IMR-90 (cell line): ENCODE results near the gene FAM83G. TPM values are rescaled to one million over a fixed set of nuclear protein-coding genes. Genes with fewer than 3 reads are reported as not detected.

Experiments used
- ATAC-seq: fragments of 200-7000 bp; cut with Tn5 transposase; 2 replicates; pipeline ENCODE4 v1.9.1; 2020; ENCODE audit warnings: low read depth, mild to moderate bottlenecking, moderate library complexity
- BruUV-seq: library from RNA; stranded (reverse); fragments of 400-500 nt; replicated peaks from 2 replicates; lab custom pipeline; 2021; lab: Mats Ljungman, UMichigan
- CTCF ChIA-PET: fragments of 300-600 bp; formaldehyde crosslinking; extraction: SDS; loops from one replicate; lab custom pipeline; 2021; ENCODE audit warnings: antibody characterized with exemption; lab: Yijun Ruan, JAX
- POLR2A ChIA-PET: fragments of 300-600 bp; sonication (Branson Sonifier 250); formaldehyde crosslinking; loops from one replicate; lab custom pipeline; 2022; ENCODE audit warnings: antibody characterized with exemption; ENCODE audit not compliant: unreplicated experiment; lab: Charles Lee
- DNase-seq: peaks from one replicate; pipeline ENCODE4 v3.0.0; 2013
- H2AFZ ChIP-seq: replicated peaks from 2 replicates; pipeline ENCODE3; 2013; ENCODE audit warnings: low read length, mild to moderate bottlenecking; ENCODE audit not compliant: poor library complexity
- H2AK5ac ChIP-seq: 2 replicates; pipeline ENCODE4 v1.6.1; 2013; ENCODE audit warnings: low read depth, low read length, inconsistent platforms
- H2AK9ac ChIP-seq: replicated peaks from 2 replicates; pipeline ENCODE3; 2013; ENCODE audit warnings: mild to moderate bottlenecking, low read depth, low read length, moderate library complexity; ENCODE audit not compliant: poor library complexity
- H2BK120ac ChIP-seq: 2 replicates; pipeline ENCODE4 v1.6.1; 2013; ENCODE audit warnings: low read depth, low read length, inconsistent platforms
- H2BK15ac ChIP-seq: 3 replicates; pipeline ENCODE4 v1.6.1; 2013; ENCODE audit warnings: low read depth, low read length, inconsistent platforms
- H2BK20ac ChIP-seq: 2 replicates; pipeline ENCODE4 v1.6.1; 2013; ENCODE audit warnings: low read depth, mild to moderate bottlenecking, inconsistent platforms, low read length, moderate library complexity
- H2BK5ac ChIP-seq: 2 replicates; pipeline ENCODE4 v1.6.1; 2013; ENCODE audit warnings: mild to moderate bottlenecking, low read depth, low read length, inconsistent platforms; ENCODE audit not compliant: poor library complexity, severe bottlenecking
- H3K14ac ChIP-seq: replicated peaks from 2 replicates; pipeline ENCODE4 v1.6.1; 2013; ENCODE audit warnings: low read depth, low read length, inconsistent platforms
- H3K18ac ChIP-seq: 2 replicates; pipeline ENCODE4 v1.6.1; 2013; ENCODE audit warnings: low read depth, low read length, control low read depth
- H3K23ac ChIP-seq: 2 replicates; pipeline ENCODE4 v1.6.1; 2013; ENCODE audit warnings: low read depth, low read length, inconsistent platforms
- H3K27ac ChIP-seq: 2 replicates; pipeline ENCODE4 v1.5.1; 2013; ENCODE audit warnings: mild to moderate bottlenecking, control low read depth, low read length; ENCODE audit not compliant: insufficient read depth
- H3K27me3 ChIP-seq: 2 replicates; pipeline ENCODE4 v1.6.1; 2013; ENCODE audit warnings: low read length; ENCODE audit not compliant: control insufficient read depth, insufficient read depth
- H3K36me3 ChIP-seq: 2 replicates; pipeline ENCODE4 v1.6.1; 2013; ENCODE audit warnings: low read length, mixed read lengths; ENCODE audit not compliant: control insufficient read depth, insufficient read depth
- H3K4ac ChIP-seq: 2 replicates; pipeline ENCODE4 v1.6.1; 2013; ENCODE audit warnings: low read depth, low read length, inconsistent platforms
- H3K4me1 ChIP-seq: 2 replicates; pipeline ENCODE4 v1.6.1; 2013; ENCODE audit warnings: low read length, mixed read lengths; ENCODE audit not compliant: control insufficient read depth, insufficient read depth
- H3K4me2 ChIP-seq: 2 replicates; pipeline ENCODE4 v1.6.1; 2013; ENCODE audit warnings: low read depth, mild to moderate bottlenecking, control low read depth, low read length, moderate library complexity
- H3K4me3 ChIP-seq: 2 replicates; pipeline ENCODE4 v1.5.1; 2013; ENCODE audit warnings: low read depth, mild to moderate bottlenecking, control low read depth, low read length, moderate library complexity; ENCODE audit not compliant: insufficient read depth
- H3K56ac ChIP-seq: 2 replicates; pipeline ENCODE4 v1.6.1; 2013; ENCODE audit warnings: low read length, inconsistent platforms; ENCODE audit not compliant: insufficient read depth; ENCODE audit errors: extremely low read depth
- H3K79me1 ChIP-seq, 2 experiments: 2 replicates each; pipeline ENCODE4 v1.6.1; 2013; ENCODE audit warnings: low read length in 2 of 2, inconsistent platforms in 1 of 2, low read depth in 1 of 2
- H3K9ac ChIP-seq: 2 replicates; pipeline ENCODE4 v1.6.1; 2013; ENCODE audit warnings: low read depth, low read length, control low read depth
- H3K9me1 ChIP-seq: 2 replicates; pipeline ENCODE4 v1.6.1; 2013; ENCODE audit warnings: low read length, inconsistent platforms; ENCODE audit not compliant: insufficient read depth
- H3K9me3 ChIP-seq: 2 replicates; pipeline ENCODE4 v1.6.1; 2013; ENCODE audit warnings: low read length; ENCODE audit not compliant: control insufficient read depth, insufficient read depth
- H4K20me1 ChIP-seq: 2 replicates; pipeline ENCODE4 v1.6.1; 2013; ENCODE audit warnings: low read length, inconsistent platforms; ENCODE audit not compliant: insufficient read depth
- H4K5ac ChIP-seq: 2 replicates; pipeline ENCODE4 v1.6.1; 2013; ENCODE audit warnings: mild to moderate bottlenecking, low read depth, low read length, control low read depth
- H4K8ac ChIP-seq, 2 experiments: 2 replicates each; pipeline ENCODE4 v1.6.1; 2013; ENCODE audit warnings: low read depth in 2 of 2, low read length in 2 of 2, control low read depth in 1 of 2, inconsistent platforms in 1 of 2
- H4K91ac ChIP-seq: 2 replicates; pipeline ENCODE4 v1.6.1; 2013; ENCODE audit warnings: low read depth, low read length, inconsistent platforms; ENCODE audit not compliant: insufficient read depth
- BHLHE40 ChIP-seq: fragments of 150-350 bp; IDR thresholded peaks from 2 replicates; pipeline ENCODE4 v1.6.1; 2016; ENCODE audit warnings: mild to moderate bottlenecking, low read depth, low read length
- CEBPB ChIP-seq: IDR thresholded peaks from 2 replicates; pipeline ENCODE4 v1.6.1; 2012; ENCODE audit warnings: low read depth, low read length, improper control_type of control experiment
- CHD1 ChIP-seq: IDR thresholded peaks from 2 replicates; pipeline ENCODE4 v1.6.1; 2012; ENCODE audit warnings: low read depth, low read length, improper control_type of control experiment
- FOS ChIP-seq: fragments of 150-350 bp; IDR thresholded peaks from 2 replicates; pipeline ENCODE4 v1.6.1; 2016; ENCODE audit warnings: low read depth, low read length
- MAFK ChIP-seq: IDR thresholded peaks from 2 replicates; pipeline ENCODE4 v1.6.1; 2012; ENCODE audit warnings: low read depth, low read length, improper control_type of control experiment
- MAZ ChIP-seq: IDR thresholded peaks from 2 replicates; pipeline ENCODE4 v1.6.1; 2012; ENCODE audit warnings: low read depth, mild to moderate bottlenecking, low read length, improper control_type of control experiment, moderate library complexity, borderline replicate concordance
- MXI1 ChIP-seq: IDR thresholded peaks from 2 replicates; pipeline ENCODE4 v1.6.1; 2012; ENCODE audit warnings: low read depth, mild to moderate bottlenecking, low read length, moderate library complexity, borderline replicate concordance
- POLR2A ChIP-seq: IDR thresholded peaks from 2 replicates; pipeline ENCODE4 v1.6.1; 2012; ENCODE audit warnings: mild to moderate bottlenecking, low read depth, low read length
- RAD21 ChIP-seq: IDR thresholded peaks from 2 replicates; pipeline ENCODE4 v1.6.1; 2012; ENCODE audit warnings: low read length, improper control_type of control experiment
- RCOR1 ChIP-seq: IDR thresholded peaks from 2 replicates; pipeline ENCODE4 v1.6.1; 2012; ENCODE audit warnings: mild to moderate bottlenecking, low read length, improper control_type of control experiment; ENCODE audit not compliant: insufficient replicate concordance
- RFX5 ChIP-seq: IDR thresholded peaks from 2 replicates; pipeline ENCODE4 v1.8.0; 2012; ENCODE audit warnings: low read depth, mild to moderate bottlenecking, low read length, moderate library complexity
- SMC3 ChIP-seq: fragments of 150-350 bp; IDR thresholded peaks from 2 replicates; pipeline ENCODE4 v1.6.1; 2016; ENCODE audit warnings: low read depth, mild to moderate bottlenecking, antibody characterized with exemption, low read length, moderate library complexity
- WGBS, 2 experiments: methylation state at CpG; one replicate each; pipeline versions ENCODE4 v1.1.5 to v1.1.7; 2013; ENCODE audit warnings: missing lambda C conversion rate in 2 of 2; ENCODE audit not compliant: insufficient read length in 1 of 2; ENCODE audit errors: extremely low coverage in 2 of 2; 5-methylcytosine and 5-hydroxymethylcytosine counted together
- dilution Hi-C: fragments of 300-500 bp; cut with HindIII; formaldehyde crosslinking; loops from one replicate; pipeline ENCODE4 v1.14.3; 2018; ENCODE audit warnings: low sequenced_read_pairs; ENCODE audit not compliant: unreplicated experiment
- in situ Hi-C: fragments of 300-500 bp; cut with MboI; formaldehyde crosslinking; loops from 3 replicates; pipeline ENCODE4 v1.14.3; 2019; ENCODE audit warnings: low sequenced_read_pairs, inconsistent platforms, mixed read lengths
- intact Hi-C: fragments of 100-400 bp; cut with micrococcal nuclease; formaldehyde crosslinking; loops from 2 replicates; pipeline ENCODE4 v1.10.0; 2022
- polyA plus RNA-seq, 3 experiments: library from polyadenylated mRNA; depleted of rRNA; stranded (reverse); fragments of >200 nt; gene quantifications; 2 replicates each; pipeline ENCODE4 v1.2.3, GENCODE V29; 2012; ENCODE audit warnings: low replicate concordance in 1 of 3
- total RNA-seq: library from RNA; depleted of rRNA; stranded (reverse); fragments of >200 nt; gene quantifications from 2 replicates; pipeline ENCODE4 v1.2.3, GENCODE V29; 2012
- TF ChIP-seq, protein P1 (sequence below): fragments of 150-350 bp; IDR thresholded peaks from 2 replicates; pipeline ENCODE4 v1.6.1; 2016; ENCODE audit warnings: low read depth, mild to moderate bottlenecking, low read length, moderate library complexity, borderline replicate concordance
- TF ChIP-seq, protein P2 (sequence below): conservative IDR thresholded peaks from 2 replicates; pipeline ENCODE4 v1.5.1; 2012; ENCODE audit warnings: mild to moderate bottlenecking, low read depth, low read length, improper control_type of control experiment

FAM83G gene
- total and polyA plus RNA-seq, 2 of the 4 experiments (the other 2 are of a cell fraction), result 9.5 to 12.6 TPM

GRCh38 chr17:18960803-18961511, 43.6 kb downstream of the FAM83G start:
- no peak overlapping the region for H3K18ac ChIP-seq
- DNase-seq, result peak; percentile 50
- no peak for TF ChIP-seq MAZ
- peak; percentile 94 for TF ChIP-seq RAD21
- TF ChIP-seq CEBPB, result no peak
- TF ChIP-seq CHD1, result no peak
- TF ChIP-seq SMC3, result peak; percentile 83
- TF ChIP-seq, protein P1, sequence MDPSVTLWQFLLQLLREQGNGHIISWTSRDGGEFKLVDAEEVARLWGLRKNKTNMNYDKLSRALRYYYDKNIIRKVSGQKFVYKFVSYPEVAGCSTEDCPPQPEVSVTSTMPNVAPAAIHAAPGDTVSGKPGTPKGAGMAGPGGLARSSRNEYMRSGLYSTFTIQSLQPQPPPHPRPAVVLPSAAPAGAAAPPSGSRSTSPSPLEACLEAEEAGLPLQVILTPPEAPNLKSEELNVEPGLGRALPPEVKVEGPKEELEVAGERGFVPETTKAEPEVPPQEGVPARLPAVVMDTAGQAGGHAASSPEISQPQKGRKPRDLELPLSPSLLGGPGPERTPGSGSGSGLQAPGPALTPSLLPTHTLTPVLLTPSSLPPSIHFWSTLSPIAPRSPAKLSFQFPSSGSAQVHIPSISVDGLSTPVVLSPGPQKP, result no peak
- TF ChIP-seq, protein P2, sequence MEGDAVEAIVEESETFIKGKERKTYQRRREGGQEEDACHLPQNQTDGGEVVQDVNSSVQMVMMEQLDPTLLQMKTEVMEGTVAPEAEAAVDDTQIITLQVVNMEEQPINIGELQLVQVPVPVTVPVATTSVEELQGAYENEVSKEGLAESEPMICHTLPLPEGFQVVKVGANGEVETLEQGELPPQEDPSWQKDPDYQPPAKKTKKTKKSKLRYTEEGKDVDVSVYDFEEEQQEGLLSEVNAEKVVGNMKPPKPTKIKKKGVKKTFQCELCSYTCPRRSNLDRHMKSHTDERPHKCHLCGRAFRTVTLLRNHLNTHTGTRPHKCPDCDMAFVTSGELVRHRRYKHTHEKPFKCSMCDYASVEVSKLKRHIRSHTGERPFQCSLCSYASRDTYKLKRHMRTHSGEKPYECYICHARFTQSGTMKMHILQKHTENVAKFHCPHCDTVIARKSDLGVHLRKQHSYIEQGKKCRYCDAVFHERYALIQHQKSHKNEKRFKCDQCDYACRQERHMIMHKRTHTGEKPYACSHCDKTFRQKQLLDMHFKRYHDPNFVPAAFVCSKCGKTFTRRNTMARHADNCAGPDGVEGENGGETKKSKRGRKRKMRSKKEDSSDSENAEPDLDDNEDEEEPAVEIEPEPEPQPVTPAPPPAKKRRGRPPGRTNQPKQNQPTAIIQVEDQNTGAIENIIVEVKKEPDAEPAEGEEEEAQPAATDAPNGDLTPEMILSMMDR, result peak; percentile 92
- TF ChIP-seq BHLHE40, result no peak
- TF ChIP-seq RFX5, result no peak
- no peak for TF ChIP-seq RCOR1
- TF ChIP-seq MXI1, result no peak
- TF ChIP-seq MAFK, result no peak
- 0 out of 2 replicates have a peak, but pooled peaks have one; percentile 39 for TF ChIP-seq POLR2A
- no peak for TF ChIP-seq FOS

More at GRCh38 chr17:18960803-18961511, 43.6 kb downstream of the FAM83G start:
- Histone ChIP-seq H2BK120ac (no peak overlapping the region), H3K79me1 (no peaks in the 10 kb centered on the region; a peak in 1 of 4 replicates), H2BK20ac (no peak overlapping the region; the same call in 1 of the 2 replicates), H2BK5ac (no peak overlapping the region), H4K20me1 (no peaks in the 10 kb centered on the region), H3K4me3 (no peak overlapping the region), H3K9me3 (no peaks in the 10 kb centered on the region), H2AK5ac (peak overlapping the region; percentile 94), H4K91ac (peak overlapping the region; percentile 19; the same call in 1 of the 2 replicates), H3K27me3 (no peaks in the 10 kb centered on the region), H3K36me3 (no peaks in the 10 kb centered on the region), H3K9me1 (peaks cover 4% of the 10 kb centered on the region; the same call in 1 of the 2 replicates), H3K23ac (no peak overlapping the region), H3K14ac (no peak overlapping the region), H4K8ac (peak overlapping the region; percentile 10 to 47; a peak in 2 of 4 replicates), H2AFZ (peak overlapping the region; percentile 81), H3K4me1 (peaks cover 12% of the 10 kb centered on the region), H4K5ac (no peak overlapping the region), H3K27ac (no peak overlapping the region), H3K9ac (no peak overlapping the region), H3K4me2 (no peak overlapping the region), H3K56ac (no peak overlapping the region), H2AK9ac (peak overlapping the region; percentile 94), H2BK15ac (no peak overlapping the region; the same call in 2 of the 3 replicates), H3K4ac (peak overlapping the region; percentile 15)
- dilution Hi-C loops, result no loop called here
- ChIA-PET POLR2A (no interaction called here), CTCF (interaction anchor here (0.6 to 0.7 kb wide), 4 partner anchors 13 to 41 kb away, joined by 3 to 5 read pairs (median 4); no protein-coding TSS in a partner anchor)
- 49% methylated on average over 4 of the region's 17 CpGs; no CpG with 5 or more reads in 1 of the 2 experiments for WGBS, 2 experiments
- intact Hi-C loops, result loop anchor here (2.0 kb wide), 1 partner anchor 44 kb away; the partner anchor contains the start of gene FAM83G
- BruUV-seq, result no TSS peak
- ATAC-seq, result peak; percentile 93
- in situ Hi-C loops, result no loop called here
